ENCODE results near the gene GOLM1. TPM values are rescaled to one million over a fixed set of nuclear protein-coding genes. Genes with fewer than 3 reads are reported as not detected.

The GOLM1 gene
- total and polyA plus RNA-seq, 9 of the 15 experiments (the other 6 are each of a cell fraction or from before 2014, with no cell fraction given), result 0.09 to 0.96 (median 0.40) TPM; not detected in 4

DNA sequence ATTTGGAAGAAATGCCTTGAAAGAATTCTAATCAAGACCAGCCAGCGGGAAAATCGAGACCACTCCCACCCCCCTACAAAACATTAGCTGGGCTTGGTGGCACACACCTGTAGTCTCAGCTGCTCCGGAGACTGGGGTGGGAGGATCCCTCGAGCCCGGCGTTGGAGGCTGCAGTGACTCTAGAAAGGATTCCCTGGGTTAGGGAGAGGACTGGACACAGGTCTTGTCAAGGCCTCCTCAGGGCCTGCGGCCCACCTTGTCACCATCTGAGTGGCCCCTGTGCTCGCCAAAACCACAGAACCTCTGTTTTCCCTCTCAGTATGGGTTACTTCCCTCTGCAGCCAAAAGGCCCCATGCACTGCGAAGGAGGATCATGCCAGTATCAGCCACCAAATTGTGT lies 16.5 kb upstream of the GOLM1 start:
- Histone ChIP-seq H3K36me3 (ENCODE audit: control insufficient read depth, insufficient read depth, low read length) (no peaks in the 10 kb centered on the region), H3K4me2 (ENCODE audit: insufficient read depth, low read length) (no peak overlapping the region), H3K27me3 (ENCODE audit: control insufficient read depth in 2 of 2, insufficient read depth in 2 of 2, low read length in 2 of 2) (peaks cover 0 to 22% of the 10 kb centered on the region in 2 experiments; a peak in 2 of 5 replicates), H3K9ac (ENCODE audit: insufficient read depth in 1 of 2, low read depth in 2 of 2, low read length in 2 of 2) (no peak overlapping the region), H3K27ac (ENCODE audit: extremely low read depth, low read depth, low read length) (no peak overlapping the region), H3K9me3 (replicated peaks; ENCODE audit: control insufficient read depth, insufficient read depth, low read depth, low read length) (no peaks in the 10 kb centered on the region), H3K4me3 (no peak overlapping the region), H3K9me1 (ENCODE audit: control insufficient read depth, insufficient read depth, low read length) (no peaks in the 10 kb centered on the region), H3K79me2 (ENCODE audit: control insufficient read depth, insufficient read depth, low read length) (no peaks in the 10 kb centered on the region), H2AFZ (ENCODE audit: low read depth, low read length) (no peak overlapping the region), H4K20me1 (replicated peaks; ENCODE audit: control insufficient read depth, insufficient read depth, low read length) (no peaks in the 10 kb centered on the region), H3K4me1 (replicated peaks in 1 of 2; ENCODE audit: control insufficient read depth in 2 of 2, insufficient read depth in 2 of 2, low read length in 2 of 2) (no peaks in the 10 kb centered on the region)
- no peak for FAIRE-seq
- ChIA-PET POLR2A (no interaction called here), CTCF (ENCODE audit: low intra/inter-chr PET ratio) (no interaction called here)
- DNase-seq (ENCODE audit: extremely low read depth in 1 of 4, low spot score in 3 of 4), result no peak
- BruUV-seq (replicated peaks), result no TSS peak
- in situ Hi-C loops (cut with MboI), result no loop called here
- intact Hi-C loops (cut with micrococcal nuclease), result no loop called here
- no peak for ATAC-seq
- WGBS (ENCODE audit: insufficient coverage, low coverage, missing lambda C conversion rate), result 23% methylated on average over 9 of the region's 9 CpGs
- TF ChIP-seq, protein P1, sequence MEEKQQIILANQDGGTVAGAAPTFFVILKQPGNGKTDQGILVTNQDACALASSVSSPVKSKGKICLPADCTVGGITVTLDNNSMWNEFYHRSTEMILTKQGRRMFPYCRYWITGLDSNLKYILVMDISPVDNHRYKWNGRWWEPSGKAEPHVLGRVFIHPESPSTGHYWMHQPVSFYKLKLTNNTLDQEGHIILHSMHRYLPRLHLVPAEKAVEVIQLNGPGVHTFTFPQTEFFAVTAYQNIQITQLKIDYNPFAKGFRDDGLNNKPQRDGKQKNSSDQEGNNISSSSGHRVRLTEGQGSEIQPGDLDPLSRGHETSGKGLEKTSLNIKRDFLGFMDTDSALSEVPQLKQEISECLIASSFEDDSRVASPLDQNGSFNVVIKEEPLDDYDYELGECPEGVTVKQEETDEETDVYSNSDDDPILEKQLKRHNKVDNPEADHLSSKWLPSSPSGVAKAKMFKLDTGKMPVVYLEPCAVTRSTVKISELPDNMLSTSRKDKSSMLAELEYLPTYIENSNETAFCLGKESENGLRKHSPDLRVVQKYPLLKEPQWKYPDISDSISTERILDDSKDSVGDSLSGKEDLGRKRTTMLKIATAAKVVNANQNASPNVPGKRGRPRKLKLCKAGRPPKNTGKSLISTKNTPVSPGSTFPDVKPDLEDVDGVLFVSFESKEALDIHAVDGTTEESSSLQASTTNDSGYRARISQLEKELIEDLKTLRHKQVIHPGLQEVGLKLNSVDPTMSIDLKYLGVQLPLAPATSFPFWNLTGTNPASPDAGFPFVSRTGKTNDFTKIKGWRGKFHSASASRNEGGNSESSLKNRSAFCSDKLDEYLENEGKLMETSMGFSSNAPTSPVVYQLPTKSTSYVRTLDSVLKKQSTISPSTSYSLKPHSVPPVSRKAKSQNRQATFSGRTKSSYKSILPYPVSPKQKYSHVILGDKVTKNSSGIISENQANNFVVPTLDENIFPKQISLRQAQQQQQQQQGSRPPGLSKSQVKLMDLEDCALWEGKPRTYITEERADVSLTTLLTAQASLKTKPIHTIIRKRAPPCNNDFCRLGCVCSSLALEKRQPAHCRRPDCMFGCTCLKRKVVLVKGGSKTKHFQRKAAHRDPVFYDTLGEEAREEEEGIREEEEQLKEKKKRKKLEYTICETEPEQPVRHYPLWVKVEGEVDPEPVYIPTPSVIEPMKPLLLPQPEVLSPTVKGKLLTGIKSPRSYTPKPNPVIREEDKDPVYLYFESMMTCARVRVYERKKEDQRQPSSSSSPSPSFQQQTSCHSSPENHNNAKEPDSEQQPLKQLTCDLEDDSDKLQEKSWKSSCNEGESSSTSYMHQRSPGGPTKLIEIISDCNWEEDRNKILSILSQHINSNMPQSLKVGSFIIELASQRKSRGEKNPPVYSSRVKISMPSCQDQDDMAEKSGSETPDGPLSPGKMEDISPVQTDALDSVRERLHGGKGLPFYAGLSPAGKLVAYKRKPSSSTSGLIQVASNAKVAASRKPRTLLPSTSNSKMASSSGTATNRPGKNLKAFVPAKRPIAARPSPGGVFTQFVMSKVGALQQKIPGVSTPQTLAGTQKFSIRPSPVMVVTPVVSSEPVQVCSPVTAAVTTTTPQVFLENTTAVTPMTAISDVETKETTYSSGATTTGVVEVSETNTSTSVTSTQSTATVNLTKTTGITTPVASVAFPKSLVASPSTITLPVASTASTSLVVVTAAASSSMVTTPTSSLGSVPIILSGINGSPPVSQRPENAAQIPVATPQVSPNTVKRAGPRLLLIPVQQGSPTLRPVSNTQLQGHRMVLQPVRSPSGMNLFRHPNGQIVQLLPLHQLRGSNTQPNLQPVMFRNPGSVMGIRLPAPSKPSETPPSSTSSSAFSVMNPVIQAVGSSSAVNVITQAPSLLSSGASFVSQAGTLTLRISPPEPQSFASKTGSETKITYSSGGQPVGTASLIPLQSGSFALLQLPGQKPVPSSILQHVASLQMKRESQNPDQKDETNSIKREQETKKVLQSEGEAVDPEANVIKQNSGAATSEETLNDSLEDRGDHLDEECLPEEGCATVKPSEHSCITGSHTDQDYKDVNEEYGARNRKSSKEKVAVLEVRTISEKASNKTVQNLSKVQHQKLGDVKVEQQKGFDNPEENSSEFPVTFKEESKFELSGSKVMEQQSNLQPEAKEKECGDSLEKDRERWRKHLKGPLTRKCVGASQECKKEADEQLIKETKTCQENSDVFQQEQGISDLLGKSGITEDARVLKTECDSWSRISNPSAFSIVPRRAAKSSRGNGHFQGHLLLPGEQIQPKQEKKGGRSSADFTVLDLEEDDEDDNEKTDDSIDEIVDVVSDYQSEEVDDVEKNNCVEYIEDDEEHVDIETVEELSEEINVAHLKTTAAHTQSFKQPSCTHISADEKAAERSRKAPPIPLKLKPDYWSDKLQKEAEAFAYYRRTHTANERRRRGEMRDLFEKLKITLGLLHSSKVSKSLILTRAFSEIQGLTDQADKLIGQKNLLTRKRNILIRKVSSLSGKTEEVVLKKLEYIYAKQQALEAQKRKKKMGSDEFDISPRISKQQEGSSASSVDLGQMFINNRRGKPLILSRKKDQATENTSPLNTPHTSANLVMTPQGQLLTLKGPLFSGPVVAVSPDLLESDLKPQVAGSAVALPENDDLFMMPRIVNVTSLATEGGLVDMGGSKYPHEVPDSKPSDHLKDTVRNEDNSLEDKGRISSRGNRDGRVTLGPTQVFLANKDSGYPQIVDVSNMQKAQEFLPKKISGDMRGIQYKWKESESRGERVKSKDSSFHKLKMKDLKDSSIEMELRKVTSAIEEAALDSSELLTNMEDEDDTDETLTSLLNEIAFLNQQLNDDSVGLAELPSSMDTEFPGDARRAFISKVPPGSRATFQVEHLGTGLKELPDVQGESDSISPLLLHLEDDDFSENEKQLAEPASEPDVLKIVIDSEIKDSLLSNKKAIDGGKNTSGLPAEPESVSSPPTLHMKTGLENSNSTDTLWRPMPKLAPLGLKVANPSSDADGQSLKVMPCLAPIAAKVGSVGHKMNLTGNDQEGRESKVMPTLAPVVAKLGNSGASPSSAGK (IDR thresholded peaks at IDR 0.05), result no peak
- TF ChIP-seq, protein P2, sequence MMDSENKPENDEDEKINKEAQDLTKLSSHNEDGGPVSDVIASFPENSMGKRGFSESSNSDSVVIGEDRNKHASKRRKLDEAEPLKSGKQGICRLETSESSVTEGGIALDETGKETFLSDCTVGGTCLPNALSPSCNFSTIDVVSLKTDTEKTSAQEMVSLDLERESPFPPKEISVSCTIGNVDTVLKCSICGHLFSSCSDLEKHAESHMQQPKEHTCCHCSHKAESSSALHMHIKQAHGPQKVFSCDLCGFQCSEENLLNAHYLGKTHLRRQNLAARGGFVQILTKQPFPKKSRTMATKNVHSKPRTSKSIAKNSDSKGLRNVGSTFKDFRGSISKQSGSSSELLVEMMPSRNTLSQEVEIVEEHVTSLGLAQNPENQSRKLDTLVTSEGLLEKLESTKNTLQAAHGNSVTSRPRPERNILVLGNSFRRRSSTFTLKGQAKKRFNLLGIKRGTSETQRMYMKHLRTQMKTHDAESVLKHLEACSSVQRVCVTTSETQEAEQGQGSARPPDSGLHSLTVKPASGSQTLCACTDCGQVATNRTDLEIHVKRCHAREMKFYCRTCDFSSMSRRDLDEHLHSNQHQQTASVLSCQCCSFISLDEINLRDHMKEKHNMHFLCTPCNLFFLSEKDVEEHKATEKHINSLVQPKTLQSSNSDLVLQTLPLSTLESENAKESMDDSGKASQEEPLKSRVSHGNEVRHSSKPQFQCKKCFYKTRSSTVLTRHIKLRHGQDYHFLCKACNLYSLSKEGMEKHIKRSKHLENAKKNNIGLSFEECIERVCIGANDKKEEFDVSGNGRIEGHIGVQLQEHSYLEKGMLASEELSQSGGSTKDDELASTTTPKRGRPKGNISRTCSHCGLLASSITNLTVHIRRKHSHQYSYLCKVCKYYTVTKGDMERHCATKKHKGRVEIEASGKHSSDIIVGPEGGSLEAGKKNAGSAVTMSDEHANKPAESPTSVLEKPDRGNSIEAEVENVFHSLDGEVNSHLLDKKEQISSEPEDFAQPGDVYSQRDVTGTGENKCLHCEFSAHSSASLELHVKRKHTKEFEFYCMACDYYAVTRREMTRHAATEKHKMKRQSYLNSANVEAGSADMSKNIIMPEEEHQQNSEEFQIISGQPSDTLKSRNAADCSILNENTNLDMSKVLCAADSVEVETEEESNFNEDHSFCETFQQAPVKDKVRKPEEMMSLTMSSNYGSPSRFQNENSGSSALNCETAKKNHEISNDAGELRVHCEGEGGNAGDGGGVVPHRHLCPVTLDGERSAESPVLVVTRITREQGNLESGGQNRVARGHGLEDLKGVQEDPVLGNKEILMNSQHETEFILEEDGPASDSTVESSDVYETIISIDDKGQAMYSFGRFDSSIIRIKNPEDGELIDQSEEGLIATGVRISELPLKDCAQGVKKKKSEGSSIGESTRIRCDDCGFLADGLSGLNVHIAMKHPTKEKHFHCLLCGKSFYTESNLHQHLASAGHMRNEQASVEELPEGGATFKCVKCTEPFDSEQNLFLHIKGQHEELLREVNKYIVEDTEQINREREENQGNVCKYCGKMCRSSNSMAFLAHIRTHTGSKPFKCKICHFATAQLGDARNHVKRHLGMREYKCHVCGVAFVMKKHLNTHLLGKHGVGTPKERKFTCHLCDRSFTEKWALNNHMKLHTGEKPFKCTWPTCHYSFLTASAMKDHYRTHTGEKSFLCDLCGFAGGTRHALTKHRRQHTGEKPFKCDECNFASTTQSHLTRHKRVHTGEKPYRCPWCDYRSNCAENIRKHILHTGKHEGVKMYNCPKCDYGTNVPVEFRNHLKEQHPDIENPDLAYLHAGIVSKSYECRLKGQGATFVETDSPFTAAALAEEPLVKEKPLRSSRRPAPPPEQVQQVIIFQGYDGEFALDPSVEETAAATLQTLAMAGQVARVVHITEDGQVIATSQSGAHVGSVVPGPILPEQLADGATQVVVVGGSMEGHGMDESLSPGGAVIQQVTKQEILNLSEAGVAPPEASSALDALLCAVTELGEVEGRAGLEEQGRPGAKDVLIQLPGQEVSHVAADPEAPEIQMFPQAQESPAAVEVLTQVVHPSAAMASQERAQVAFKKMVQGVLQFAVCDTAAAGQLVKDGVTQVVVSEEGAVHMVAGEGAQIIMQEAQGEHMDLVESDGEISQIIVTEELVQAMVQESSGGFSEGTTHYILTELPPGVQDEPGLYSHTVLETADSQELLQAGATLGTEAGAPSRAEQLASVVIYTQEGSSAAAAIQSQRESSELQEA (IDR thresholded peaks at IDR 0.05; ENCODE audit: low read depth), result no peak
- no peak for TF ChIP-seq HDAC6 (IDR thresholded peaks at IDR 0.05; ENCODE audit: low read depth, low read length)

Measured in K562 (cell line).